GM12864 (cell line): ENCODE measurements around the gene TROAP.

ENCODE experiments used
- DNase-seq: peaks from one replicate; pipeline ENCODE4 v3.0.0-alpha.2; 2011; ENCODE audit warnings: low read depth
- H3K4me3 ChIP-seq: 2 replicates; pipeline ENCODE4 v1.5.1; 2011; ENCODE audit warnings: mild to moderate bottlenecking, low read depth, low read length, control low read depth
- TF ChIP-seq, protein P1 (sequence below): IDR thresholded peaks from 2 replicates; pipeline ENCODE4 v1.5.1; 2011; ENCODE audit warnings: low read depth, mild to moderate bottlenecking, moderate library complexity, low read length, control low read depth, inconsistent platforms; ENCODE audit errors: missing control alignments

Gene TROAP

GRCh38 chr12:49336645-49337584 is 13.9 kb downstream of the TROAP start, which contains the start of gene C1QL4:
Gene C1QL4 (minus strand): TSS chr12:49337188. CDS start chr12:49336477, 711 bp downstream.
- H3K4me3 ChIP-seq = no peak within 1 kb of the TSS
- TF ChIP-seq, protein P1, sequence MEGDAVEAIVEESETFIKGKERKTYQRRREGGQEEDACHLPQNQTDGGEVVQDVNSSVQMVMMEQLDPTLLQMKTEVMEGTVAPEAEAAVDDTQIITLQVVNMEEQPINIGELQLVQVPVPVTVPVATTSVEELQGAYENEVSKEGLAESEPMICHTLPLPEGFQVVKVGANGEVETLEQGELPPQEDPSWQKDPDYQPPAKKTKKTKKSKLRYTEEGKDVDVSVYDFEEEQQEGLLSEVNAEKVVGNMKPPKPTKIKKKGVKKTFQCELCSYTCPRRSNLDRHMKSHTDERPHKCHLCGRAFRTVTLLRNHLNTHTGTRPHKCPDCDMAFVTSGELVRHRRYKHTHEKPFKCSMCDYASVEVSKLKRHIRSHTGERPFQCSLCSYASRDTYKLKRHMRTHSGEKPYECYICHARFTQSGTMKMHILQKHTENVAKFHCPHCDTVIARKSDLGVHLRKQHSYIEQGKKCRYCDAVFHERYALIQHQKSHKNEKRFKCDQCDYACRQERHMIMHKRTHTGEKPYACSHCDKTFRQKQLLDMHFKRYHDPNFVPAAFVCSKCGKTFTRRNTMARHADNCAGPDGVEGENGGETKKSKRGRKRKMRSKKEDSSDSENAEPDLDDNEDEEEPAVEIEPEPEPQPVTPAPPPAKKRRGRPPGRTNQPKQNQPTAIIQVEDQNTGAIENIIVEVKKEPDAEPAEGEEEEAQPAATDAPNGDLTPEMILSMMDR = peak; percentile 85
- DNase-seq = no peak

GRCh38 chr12:49338830-49339463 is 15.9 kb downstream of the TROAP start:
- H3K4me3 ChIP-seq = no peak overlapping the region
- DNase-seq = no peak
- TF ChIP-seq, protein P1 = no peak

DNA sequence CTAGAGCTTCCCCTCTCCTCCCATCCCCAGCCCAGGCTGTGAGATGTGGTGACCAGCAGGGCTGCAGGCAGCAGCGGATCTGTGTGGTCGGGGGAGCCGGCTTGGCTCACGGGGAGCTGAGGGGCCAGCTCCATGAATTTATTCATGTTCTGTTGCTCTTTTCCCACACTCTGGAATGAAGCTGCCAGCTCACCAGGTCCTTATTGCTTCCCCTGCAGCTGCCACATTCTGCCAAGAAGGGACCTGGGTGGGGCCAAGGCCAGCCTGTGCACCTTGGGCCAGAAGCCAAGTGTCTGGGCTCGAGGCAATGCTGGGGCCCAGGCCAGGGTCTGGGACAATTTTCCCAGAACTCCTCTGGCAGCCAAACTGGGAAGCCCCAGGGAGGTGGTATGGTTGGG is 16.4 kb downstream of the TROAP start:
- H3K4me3 ChIP-seq = no peak overlapping the region
- TF ChIP-seq, protein P1 = no peak
- DNase-seq = no peak

DNA sequence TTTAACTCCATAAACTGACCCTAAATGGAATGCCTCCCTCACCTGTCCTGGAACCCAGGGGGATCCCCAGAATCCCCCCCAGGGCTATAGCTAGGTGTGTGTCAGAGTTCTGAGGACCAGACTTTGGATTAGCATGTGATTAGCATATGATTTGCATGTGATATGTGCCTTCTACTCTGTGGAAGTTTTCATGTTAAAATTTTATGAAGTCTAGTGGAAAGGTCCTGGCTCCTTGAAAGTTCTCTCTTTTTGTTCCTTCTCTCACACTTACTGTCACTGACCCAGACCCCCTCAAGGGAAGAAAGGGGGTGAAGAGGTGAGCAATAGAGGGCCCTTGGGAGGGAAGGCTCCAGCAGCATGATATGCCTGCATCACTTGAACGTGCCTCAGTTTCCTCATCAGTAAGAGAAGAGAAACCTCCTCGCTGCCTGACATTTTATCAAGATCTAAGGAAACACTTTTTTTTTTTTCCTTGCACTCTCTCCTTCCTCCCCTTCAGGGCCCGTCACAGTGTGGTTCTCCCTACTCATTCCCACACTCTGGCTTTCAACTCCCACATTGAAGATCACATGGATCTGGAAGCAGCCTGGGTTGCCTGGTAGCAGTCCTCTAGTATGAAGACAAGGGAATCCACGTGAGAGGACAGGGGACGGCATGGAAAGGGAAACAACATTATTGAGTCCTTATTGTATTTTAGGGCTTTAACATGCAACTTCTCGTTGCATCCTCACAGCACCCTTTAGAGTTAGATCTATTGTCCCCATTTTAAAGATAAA is 17.2 kb downstream of the TROAP start:
- DNase-seq = no peak

DNA sequence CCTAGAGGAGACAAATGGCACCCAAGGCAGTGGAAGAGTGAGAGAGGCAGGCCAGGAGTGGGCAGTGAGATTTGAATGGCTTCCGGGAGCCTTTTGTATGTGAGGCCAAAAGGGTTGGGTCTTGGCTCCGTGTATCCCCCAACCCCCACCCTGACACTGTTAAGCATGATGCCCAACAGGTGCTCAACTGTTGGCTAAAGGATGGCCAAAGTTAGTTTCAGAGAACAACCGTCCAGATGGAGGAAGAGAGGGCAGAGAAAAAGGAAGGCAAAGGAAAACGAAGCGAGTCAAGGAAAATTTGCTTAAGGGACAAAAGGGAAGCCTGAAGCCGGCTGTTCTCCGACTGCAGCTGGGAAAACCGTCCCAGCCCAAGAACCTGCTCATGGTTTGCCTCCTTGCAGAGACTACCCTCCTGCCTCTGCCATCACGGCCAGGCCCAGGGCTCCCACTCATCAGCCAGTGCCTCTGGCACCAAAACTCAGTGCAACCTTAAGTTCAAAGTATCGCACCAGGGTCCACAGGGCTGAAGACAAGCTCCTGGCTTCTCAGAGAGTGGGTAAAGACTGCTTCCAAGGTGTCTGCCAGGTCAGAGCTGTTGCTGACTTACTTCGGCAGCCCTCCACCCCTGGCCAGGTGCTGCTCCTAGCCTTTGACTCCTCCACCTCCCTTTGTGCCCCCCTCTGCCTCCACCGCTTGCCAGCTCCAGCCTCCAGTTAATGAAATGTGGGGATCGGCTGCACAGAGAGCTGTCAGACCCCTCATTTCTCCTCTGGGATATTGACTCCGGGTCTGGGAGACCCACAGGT is 18.1 kb downstream of the TROAP start:
- H3K4me3 ChIP-seq = no peak overlapping the region
- TF ChIP-seq, protein P1 = no peak
- no peak for DNase-seq

More for the DNA sequence above, 17.2 kb downstream of the TROAP start:
- TF ChIP-seq, protein P1 = no peak
- no peak overlapping the region for H3K4me3 ChIP-seq

DNA sequence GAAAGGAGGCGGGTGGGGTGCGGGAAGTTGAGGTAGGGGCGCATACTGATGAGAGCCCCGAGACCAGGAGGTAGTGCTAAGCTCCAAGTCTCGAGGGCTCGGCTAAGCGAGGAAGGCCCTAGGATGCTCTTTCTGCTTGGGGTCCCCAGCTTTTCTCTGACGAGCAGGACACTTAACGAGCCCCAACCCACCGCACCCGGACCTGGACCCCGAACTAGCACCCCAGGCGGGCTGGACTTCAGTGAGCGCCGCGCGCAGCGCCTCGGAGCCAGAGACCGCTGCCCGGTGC is 18.7 kb downstream of the TROAP start:
- H3K4me3 ChIP-seq = no peak overlapping the region
- TF ChIP-seq, protein P1 = no peak
- no peak for DNase-seq
